ENCODE measurements around the gene ADK.

DNA sequence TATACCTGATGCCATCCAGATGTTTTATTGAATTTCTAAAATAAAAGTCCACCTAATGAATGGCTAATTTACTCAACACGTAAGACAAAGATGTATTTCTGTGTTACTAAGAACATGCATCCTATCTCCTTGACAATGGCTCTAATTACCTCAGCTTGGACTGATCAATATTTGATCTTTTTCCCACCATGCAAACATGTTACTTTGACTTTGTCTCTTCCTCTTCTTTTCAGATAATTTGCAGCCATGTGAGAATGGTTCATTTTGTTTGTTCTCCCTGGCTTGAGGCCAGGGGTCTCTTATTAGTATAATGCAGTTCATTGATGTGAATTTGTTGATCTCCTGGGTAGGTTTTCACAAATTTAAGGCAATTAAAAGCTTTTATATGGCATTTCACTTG is 302.1 kb downstream of the ADK start:
- TF ChIP-seq, protein P1, sequence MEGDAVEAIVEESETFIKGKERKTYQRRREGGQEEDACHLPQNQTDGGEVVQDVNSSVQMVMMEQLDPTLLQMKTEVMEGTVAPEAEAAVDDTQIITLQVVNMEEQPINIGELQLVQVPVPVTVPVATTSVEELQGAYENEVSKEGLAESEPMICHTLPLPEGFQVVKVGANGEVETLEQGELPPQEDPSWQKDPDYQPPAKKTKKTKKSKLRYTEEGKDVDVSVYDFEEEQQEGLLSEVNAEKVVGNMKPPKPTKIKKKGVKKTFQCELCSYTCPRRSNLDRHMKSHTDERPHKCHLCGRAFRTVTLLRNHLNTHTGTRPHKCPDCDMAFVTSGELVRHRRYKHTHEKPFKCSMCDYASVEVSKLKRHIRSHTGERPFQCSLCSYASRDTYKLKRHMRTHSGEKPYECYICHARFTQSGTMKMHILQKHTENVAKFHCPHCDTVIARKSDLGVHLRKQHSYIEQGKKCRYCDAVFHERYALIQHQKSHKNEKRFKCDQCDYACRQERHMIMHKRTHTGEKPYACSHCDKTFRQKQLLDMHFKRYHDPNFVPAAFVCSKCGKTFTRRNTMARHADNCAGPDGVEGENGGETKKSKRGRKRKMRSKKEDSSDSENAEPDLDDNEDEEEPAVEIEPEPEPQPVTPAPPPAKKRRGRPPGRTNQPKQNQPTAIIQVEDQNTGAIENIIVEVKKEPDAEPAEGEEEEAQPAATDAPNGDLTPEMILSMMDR (optimal IDR thresholded peaks at IDR 0.05 in 1 of 3, IDR thresholded peaks at IDR 0.05 in 1 of 3, conservative IDR thresholded peaks at IDR 0.05 in 1 of 3; ENCODE audit: extremely low read depth in 1 of 3, insufficient read depth in 2 of 3, low read length in 3 of 3), result no peak
- no peak for TF ChIP-seq EZH2 (IDR thresholded peaks at IDR 0.05; ENCODE audit: low read length)
